Loucy (cell line): ENCODE measurements around the gene RAB40B.

Experiments
- CTCF ChIP-seq: fragments of 200-600 bp; sonication (generic); conservative IDR thresholded peaks from 2 replicates; pipeline ENCODE4 v1.5.1; 2014; ENCODE audit warnings: mild to moderate bottlenecking, antibody characterized with exemption, low read length
- EZH2phosphoT487 ChIP-seq: fragments of 200-600 bp; IDR thresholded peaks from 2 replicates; pipeline ENCODE4 v1.6.1; 2018; ENCODE audit warnings: antibody characterized with exemption, mild to moderate bottlenecking, moderate library complexity, borderline replicate concordance

GRCh38 chr17:82663381-82664275 is 34.9 kb downstream of the RAB40B start:
- TF ChIP-seq CTCF (no peak), EZH2phosphoT487 (no peak)
